ENCODE results near the gene PPP3R1.

PPP3R1 gene

GRCh38 chr2:68245066-68245465, 7.3 kb downstream of the PPP3R1 start:
- TF ChIP-seq RARB (CRISPR knock-in tag; IDR thresholded peaks at IDR 0.05), result no peak
- no peak for TF ChIP-seq TCF4 (CRISPR knock-in tag; IDR thresholded peaks at IDR 0.05; ENCODE audit: borderline replicate concordance)
- TF ChIP-seq, protein P1, sequence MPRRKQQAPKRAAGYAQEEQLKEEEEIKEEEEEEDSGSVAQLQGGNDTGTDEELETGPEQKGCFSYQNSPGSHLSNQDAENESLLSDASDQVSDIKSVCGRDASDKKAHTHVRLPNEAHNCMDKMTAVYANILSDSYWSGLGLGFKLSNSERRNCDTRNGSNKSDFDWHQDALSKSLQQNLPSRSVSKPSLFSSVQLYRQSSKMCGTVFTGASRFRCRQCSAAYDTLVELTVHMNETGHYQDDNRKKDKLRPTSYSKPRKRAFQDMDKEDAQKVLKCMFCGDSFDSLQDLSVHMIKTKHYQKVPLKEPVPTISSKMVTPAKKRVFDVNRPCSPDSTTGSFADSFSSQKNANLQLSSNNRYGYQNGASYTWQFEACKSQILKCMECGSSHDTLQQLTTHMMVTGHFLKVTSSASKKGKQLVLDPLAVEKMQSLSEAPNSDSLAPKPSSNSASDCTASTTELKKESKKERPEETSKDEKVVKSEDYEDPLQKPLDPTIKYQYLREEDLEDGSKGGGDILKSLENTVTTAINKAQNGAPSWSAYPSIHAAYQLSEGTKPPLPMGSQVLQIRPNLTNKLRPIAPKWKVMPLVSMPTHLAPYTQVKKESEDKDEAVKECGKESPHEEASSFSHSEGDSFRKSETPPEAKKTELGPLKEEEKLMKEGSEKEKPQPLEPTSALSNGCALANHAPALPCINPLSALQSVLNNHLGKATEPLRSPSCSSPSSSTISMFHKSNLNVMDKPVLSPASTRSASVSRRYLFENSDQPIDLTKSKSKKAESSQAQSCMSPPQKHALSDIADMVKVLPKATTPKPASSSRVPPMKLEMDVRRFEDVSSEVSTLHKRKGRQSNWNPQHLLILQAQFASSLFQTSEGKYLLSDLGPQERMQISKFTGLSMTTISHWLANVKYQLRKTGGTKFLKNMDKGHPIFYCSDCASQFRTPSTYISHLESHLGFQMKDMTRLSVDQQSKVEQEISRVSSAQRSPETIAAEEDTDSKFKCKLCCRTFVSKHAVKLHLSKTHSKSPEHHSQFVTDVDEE (CRISPR knock-in tag; IDR thresholded peaks at IDR 0.05), result no peak
- no peak for TF ChIP-seq TOX (CRISPR knock-in tag; IDR thresholded peaks at IDR 0.05; ENCODE audit: borderline replicate concordance)
- TF ChIP-seq CSDC2 (CRISPR knock-in tag; IDR thresholded peaks at IDR 0.05), result no peak
- TF ChIP-seq ZFP30 (CRISPR knock-in tag; IDR thresholded peaks at IDR 0.05), result no peak
- no peak for TF ChIP-seq ZFP3 (CRISPR knock-in tag; IDR thresholded peaks at IDR 0.05)
- TF ChIP-seq ZNF565 (CRISPR knock-in tag; conservative IDR thresholded peaks at IDR 0.05; ENCODE audit: low read depth), result no peak
- ATAC-seq, result no peak

GRCh38 chr2:68244456-68244855, 7.9 kb downstream of the PPP3R1 start:
- TF ChIP-seq ISL1 (CRISPR knock-in tag; IDR thresholded peaks at IDR 0.05) (no peak), ZNF8 (CRISPR knock-in tag; IDR thresholded peaks at IDR 0.05) (no peak), TOX (CRISPR knock-in tag; IDR thresholded peaks at IDR 0.05; ENCODE audit: borderline replicate concordance) (no peak), ZFP3 (CRISPR knock-in tag; IDR thresholded peaks at IDR 0.05) (no peak), PPARA (CRISPR knock-in tag; IDR thresholded peaks at IDR 0.05; ENCODE audit: borderline replicate concordance) (no peak), ESRRG (CRISPR knock-in tag; IDR thresholded peaks at IDR 0.05) (no peak), ZC3H10 (CRISPR knock-in tag; IDR thresholded peaks at IDR 0.05) (no peak), ZNF70 (CRISPR knock-in tag; IDR thresholded peaks at IDR 0.05) (no peak), ZNF565 (CRISPR knock-in tag; conservative IDR thresholded peaks at IDR 0.05; ENCODE audit: low read depth) (no peak)
- TF ChIP-seq, protein P1 (CRISPR knock-in tag; IDR thresholded peaks at IDR 0.05), result no peak
- TF ChIP-seq, protein P2, sequence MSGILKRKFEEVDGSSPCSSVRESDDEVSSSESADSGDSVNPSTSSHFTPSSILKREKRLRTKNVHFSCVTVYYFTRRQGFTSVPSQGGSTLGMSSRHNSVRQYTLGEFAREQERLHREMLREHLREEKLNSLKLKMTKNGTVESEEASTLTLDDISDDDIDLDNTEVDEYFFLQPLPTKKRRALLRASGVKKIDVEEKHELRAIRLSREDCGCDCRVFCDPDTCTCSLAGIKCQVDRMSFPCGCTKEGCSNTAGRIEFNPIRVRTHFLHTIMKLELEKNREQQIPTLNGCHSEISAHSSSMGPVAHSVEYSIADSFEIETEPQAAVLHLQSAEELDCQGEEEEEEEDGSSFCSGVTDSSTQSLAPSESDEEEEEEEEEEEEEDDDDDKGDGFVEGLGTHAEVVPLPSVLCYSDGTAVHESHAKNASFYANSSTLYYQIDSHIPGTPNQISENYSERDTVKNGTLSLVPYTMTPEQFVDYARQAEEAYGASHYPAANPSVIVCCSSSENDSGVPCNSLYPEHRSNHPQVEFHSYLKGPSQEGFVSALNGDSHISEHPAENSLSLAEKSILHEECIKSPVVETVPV (CRISPR knock-in tag; IDR thresholded peaks at IDR 0.05), result no peak
- ATAC-seq, result peak; percentile 49; the same call in 2 of the 3 replicates

DNA sequence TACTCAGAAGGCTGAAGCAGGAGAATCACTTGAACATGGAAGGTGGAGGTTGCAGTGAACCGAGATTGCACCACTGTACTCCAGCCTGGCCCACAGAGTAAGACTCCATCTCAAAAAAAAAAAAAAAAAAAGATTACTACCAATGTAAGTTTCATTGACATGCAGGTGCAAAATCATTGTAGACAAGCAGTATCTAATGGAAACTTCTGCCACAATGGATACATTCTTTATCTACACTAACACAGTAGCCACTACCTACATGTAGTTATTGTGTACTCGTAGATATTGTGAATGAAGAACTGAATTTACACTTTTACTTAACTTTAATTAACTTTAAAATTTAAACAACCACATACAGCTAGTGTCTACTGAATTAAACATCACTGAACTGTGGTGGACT, 10.6 kb downstream of the PPP3R1 start:
- TF ChIP-seq POU6F1 (CRISPR knock-in tag; IDR thresholded peaks at IDR 0.05; ENCODE audit: borderline replicate concordance, low read depth), result no peak
- no peak for TF ChIP-seq CREB5 (CRISPR knock-in tag; IDR thresholded peaks at IDR 0.05; ENCODE audit: low read depth)
- no peak for TF ChIP-seq ARNTL (CRISPR knock-in tag; IDR thresholded peaks at IDR 0.05; ENCODE audit: borderline replicate concordance, low read depth)
- TF ChIP-seq CSDC2 (CRISPR knock-in tag; IDR thresholded peaks at IDR 0.05), result no peak
- no peak for TF ChIP-seq RARB (CRISPR knock-in tag; IDR thresholded peaks at IDR 0.05)
- TF ChIP-seq, protein P1 (CRISPR knock-in tag; IDR thresholded peaks at IDR 0.05), result no peak
- TF ChIP-seq TOX (CRISPR knock-in tag; IDR thresholded peaks at IDR 0.05; ENCODE audit: borderline replicate concordance), result no peak
- TF ChIP-seq ZFP30 (CRISPR knock-in tag; IDR thresholded peaks at IDR 0.05), result no peak
- TF ChIP-seq ISL1 (CRISPR knock-in tag; IDR thresholded peaks at IDR 0.05), result no peak
- no peak for TF ChIP-seq OSR1 (CRISPR knock-in tag; IDR thresholded peaks at IDR 0.05)
- TF ChIP-seq PPARA (CRISPR knock-in tag; IDR thresholded peaks at IDR 0.05; ENCODE audit: borderline replicate concordance), result no peak
- no peak for TF ChIP-seq ZC3H10 (CRISPR knock-in tag; IDR thresholded peaks at IDR 0.05)
- no peak for TF ChIP-seq GLIS3 (CRISPR knock-in tag; IDR thresholded peaks at IDR 0.05)
- no peak for TF ChIP-seq ZNF8 (CRISPR knock-in tag; IDR thresholded peaks at IDR 0.05)
- TF ChIP-seq TCF4 (CRISPR knock-in tag; IDR thresholded peaks at IDR 0.05; ENCODE audit: borderline replicate concordance), result no peak
- TF ChIP-seq, protein P3, sequence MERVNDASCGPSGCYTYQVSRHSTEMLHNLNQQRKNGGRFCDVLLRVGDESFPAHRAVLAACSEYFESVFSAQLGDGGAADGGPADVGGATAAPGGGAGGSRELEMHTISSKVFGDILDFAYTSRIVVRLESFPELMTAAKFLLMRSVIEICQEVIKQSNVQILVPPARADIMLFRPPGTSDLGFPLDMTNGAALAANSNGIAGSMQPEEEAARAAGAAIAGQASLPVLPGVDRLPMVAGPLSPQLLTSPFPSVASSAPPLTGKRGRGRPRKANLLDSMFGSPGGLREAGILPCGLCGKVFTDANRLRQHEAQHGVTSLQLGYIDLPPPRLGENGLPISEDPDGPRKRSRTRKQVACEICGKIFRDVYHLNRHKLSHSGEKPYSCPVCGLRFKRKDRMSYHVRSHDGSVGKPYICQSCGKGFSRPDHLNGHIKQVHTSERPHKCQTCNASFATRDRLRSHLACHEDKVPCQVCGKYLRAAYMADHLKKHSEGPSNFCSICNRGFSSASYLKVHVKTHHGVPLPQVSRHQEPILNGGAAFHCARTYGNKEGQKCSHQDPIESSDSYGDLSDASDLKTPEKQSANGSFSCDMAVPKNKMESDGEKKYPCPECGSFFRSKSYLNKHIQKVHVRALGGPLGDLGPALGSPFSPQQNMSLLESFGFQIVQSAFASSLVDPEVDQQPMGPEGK (CRISPR knock-in tag; IDR thresholded peaks at IDR 0.05; ENCODE audit: borderline replicate concordance), result no peak
- TF ChIP-seq BACH2 (CRISPR knock-in tag; IDR thresholded peaks at IDR 0.05; ENCODE audit: borderline replicate concordance), result no peak
- no peak for TF ChIP-seq ZNF70 (CRISPR knock-in tag; IDR thresholded peaks at IDR 0.05)
- ATAC-seq, result no peak

All from SK-N-SH treated with all-trans-retinoic acid at 6 μM for 48 hours (cell line).